SK-N-SH treated with all-trans-retinoic acid at 6 μM for 48 hours (cell line): ENCODE results near the gene UPK2.

Source experiments
- CREB5 ChIP-seq: fragments of 250-450 bp; sonication (Bioruptor Pico); IDR thresholded peaks from 2 replicates; pipeline ENCODE4 v1.5.1; 2020; ENCODE audit warnings: low read depth, mild to moderate bottlenecking, moderate library complexity
- ESRRG ChIP-seq: fragments of 250-450 bp; sonication (Bioruptor Pico); IDR thresholded peaks from 2 replicates; pipeline ENCODE4 v1.6.1; 2021; ENCODE audit warnings: mild to moderate bottlenecking
- OSR1 ChIP-seq: fragments of 250-450 bp; sonication (Bioruptor Pico); IDR thresholded peaks from 2 replicates; pipeline ENCODE4 v1.8.0; 2022; ENCODE audit warnings: moderate library complexity, mild to moderate bottlenecking, inconsistent platforms
- PATZ1 ChIP-seq: fragments of 250-450 bp; sonication (Bioruptor Pico); IDR thresholded peaks from 2 replicates; pipeline ENCODE4 v1.8.0; 2020; ENCODE audit warnings: mild to moderate bottlenecking, moderate library complexity, borderline replicate concordance
- ZC3H10 ChIP-seq: fragments of 250-450 bp; sonication (Bioruptor Pico); IDR thresholded peaks from 2 replicates; pipeline ENCODE4 v1.5.1; 2021; ENCODE audit warnings: mild to moderate bottlenecking, moderate library complexity
- ZFP3 ChIP-seq: fragments of 250-450 bp; sonication (Bioruptor Pico); IDR thresholded peaks from 2 replicates; pipeline ENCODE4 v1.5.0; 2020; ENCODE audit warnings: mild to moderate bottlenecking, moderate library complexity

DNA sequence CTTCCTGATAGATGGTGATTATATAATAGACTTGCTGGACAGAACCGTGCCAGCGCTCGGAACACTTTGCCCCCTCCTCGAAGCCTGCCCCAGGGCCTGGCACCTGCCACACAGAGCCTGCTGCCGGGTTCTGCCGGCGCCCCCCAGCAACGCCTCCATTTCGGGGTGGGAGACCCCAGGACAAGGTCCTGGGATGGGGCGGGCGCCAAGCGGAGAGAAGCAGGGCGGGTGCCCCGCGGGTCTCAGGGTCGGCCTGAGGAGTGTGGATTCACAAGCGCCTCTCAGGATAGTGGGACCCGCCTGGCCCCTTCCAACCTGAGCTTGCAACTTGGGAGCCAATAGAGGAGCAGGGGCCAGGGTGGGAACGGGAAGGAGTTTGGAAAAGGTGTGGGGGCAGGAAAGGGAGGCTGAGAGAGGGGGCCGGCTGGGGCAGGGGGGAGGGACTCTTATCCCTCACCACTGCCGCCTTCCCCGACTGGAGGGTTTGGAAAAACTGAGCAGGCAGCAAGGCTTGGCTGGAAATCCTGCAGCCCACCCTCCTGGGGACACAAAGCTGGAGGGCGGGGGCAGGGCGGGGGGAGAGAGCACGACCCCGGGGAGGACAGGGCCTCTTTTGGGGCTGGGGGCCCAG lies 27.1 kb upstream of the UPK2 start:
- TF ChIP-seq PATZ1 (CRISPR knock-in tag) = no peak
- no peak for TF ChIP-seq ZC3H10 (CRISPR knock-in tag)
- TF ChIP-seq OSR1 = no peak
- no peak for TF ChIP-seq ESRRG (CRISPR knock-in tag)
- TF ChIP-seq ZFP3 = no peak
- no peak for TF ChIP-seq CREB5 (CRISPR knock-in tag)
